GM12878 (cell line): ENCODE results near the gene COL2A1. TPM values are rescaled to one million over a fixed set of nuclear protein-coding genes. Genes with fewer than 3 reads are reported as not detected.

Experiments used
- ATAC-seq: fragments of 200-7000 bp; cut with Tn5 transposase; 3 replicates; pipeline ENCODE4 v1.9.1; 2020; ENCODE audit warnings: mild to moderate bottlenecking, moderate library complexity
- BruUV-seq: library from RNA; stranded (reverse); fragments of 400-500 nt; replicated peaks from 2 replicates; lab custom pipeline; 2021; lab: Mats Ljungman, UMichigan
- CTCF ChIA-PET: fragments of 300-600 bp; sonication (Branson Sonifier 250); formaldehyde crosslinking; extraction: SDS; loops from one replicate; lab custom pipeline; 2021; ENCODE audit warnings: inconsistent platforms; lab: Yijun Ruan, JAX
- POLR2A ChIA-PET: fragments of 350-600 bp; formaldehyde crosslinking; extraction: SDS; loops from one replicate; lab custom pipeline; 2021; ENCODE audit warnings: inconsistent platforms; lab: Charles Lee
- RAD21 ChIA-PET: fragments of 300-600 bp; sonication (Branson Sonifier 250); formaldehyde crosslinking; loops from one replicate; lab custom pipeline; 2023; ENCODE audit warnings: antibody characterized with exemption; ENCODE audit not compliant: unreplicated experiment; lab: Charles Lee
- SMC1A ChIA-PET: fragments of 300-600 bp; sonication (Branson Sonifier 250); formaldehyde crosslinking; loops from one replicate; lab custom pipeline; 2023; ENCODE audit not compliant: unreplicated experiment, uncharacterized antibody; lab: Charles Lee
- DNase-seq: peaks from one replicate; pipeline ENCODE4 v3.0.0-alpha.2; 2011; ENCODE audit warnings: low read depth, low spot score
- FAIRE-seq: peaks from 3 replicates; lab custom pipeline; 2011; peaks lifted over from hg19 to GRCh38; lab: Jason Lieb, UNC
- H2AFZ ChIP-seq: 2 replicates; pipeline ENCODE4 v1.6.0; 2011; ENCODE audit warnings: low read depth, low read length, control low read depth; ENCODE audit not compliant: control insufficient read depth
- H3K27ac ChIP-seq: 2 replicates; pipeline ENCODE4 v1.5.1; 2011; ENCODE audit warnings: control low read depth; ENCODE audit not compliant: control insufficient read depth, insufficient read depth
- H3K27me3 ChIP-seq, 2 experiments: replicated peaks in 1 of 2; 2 replicates each; pipeline versions ENCODE4 v1.6.0 to v1.6.1; 2011; ENCODE audit warnings: low read length in 1 of 2; ENCODE audit not compliant: control insufficient read depth in 2 of 2, insufficient read depth in 2 of 2
- H3K36me3 ChIP-seq, 2 experiments: 2 replicates each; pipeline ENCODE4 v1.5.1; 2011; ENCODE audit warnings: low read length in 1 of 2; ENCODE audit not compliant: control insufficient read depth in 2 of 2, insufficient read depth in 2 of 2
- H3K4me1 ChIP-seq: 2 replicates; pipeline ENCODE4 v1.6.1; 2011; ENCODE audit warnings: mild to moderate bottlenecking, low read length, moderate library complexity, mixed read lengths; ENCODE audit not compliant: control insufficient read depth, insufficient read depth
- H3K4me2 ChIP-seq: 2 replicates; pipeline ENCODE4 v1.6.0; 2011; ENCODE audit warnings: control low read depth; ENCODE audit not compliant: control insufficient read depth, insufficient read depth
- H3K4me3 ChIP-seq: fragments of 200-600 bp; sonication (generic); 2 replicates; pipeline ENCODE4 v1.5.1; 2016
- H3K79me2 ChIP-seq: 2 replicates; pipeline ENCODE4 v1.6.0; 2011; ENCODE audit warnings: low read length; ENCODE audit not compliant: control insufficient read depth, insufficient read depth
- H3K9ac ChIP-seq: 2 replicates; pipeline ENCODE4 v1.8.0; 2011; ENCODE audit warnings: low read length, control low read depth, mixed read lengths; ENCODE audit not compliant: control insufficient read depth, insufficient read depth
- H3K9me3 ChIP-seq: replicated peaks from 3 replicates; pipeline ENCODE4 v1.5.1; 2011; ENCODE audit warnings: mild to moderate bottlenecking, low read length; ENCODE audit not compliant: control insufficient read depth, insufficient read depth
- H4K20me1 ChIP-seq: 2 replicates; pipeline ENCODE4 v1.6.0; 2011; ENCODE audit not compliant: control insufficient read depth, insufficient read depth
- ASH2L ChIP-seq: fragments of 300-600, 200-600 bp; sonication (generic); IDR thresholded peaks from 2 replicates; pipeline ENCODE4 v1.6.1; 2017; ENCODE audit warnings: low read depth, mild to moderate bottlenecking, borderline replicate concordance
- ATF7 ChIP-seq: fragments of 450-650 bp; IDR thresholded peaks from 2 replicates; pipeline ENCODE4 v1.6.1; 2016; ENCODE audit warnings: low read depth, mild to moderate bottlenecking
- CHD1 ChIP-seq: IDR thresholded peaks from 2 replicates; pipeline ENCODE4 v1.6.1; 2012; ENCODE audit warnings: low read depth, low read length, improper control_type of control experiment
- MEF2B ChIP-seq: fragments of 450-650 bp; IDR thresholded peaks from 2 replicates; pipeline ENCODE4 v1.6.1; 2018; ENCODE audit warnings: mild to moderate bottlenecking, moderate library complexity; ENCODE audit not compliant: partially characterized antibody, poor library complexity, severe bottlenecking
- MTA2 ChIP-seq: fragments of 450-650 bp; IDR thresholded peaks from 2 replicates; pipeline ENCODE4 v1.6.1; 2016; ENCODE audit warnings: low read depth, mild to moderate bottlenecking, moderate library complexity
- MYB ChIP-seq: fragments of 150-350 bp; IDR thresholded peaks from 2 replicates; pipeline ENCODE4 v1.6.1; 2014; ENCODE audit warnings: mild to moderate bottlenecking, low read depth, low read length, borderline replicate concordance
- NFIC ChIP-seq: IDR thresholded peaks from 2 replicates; pipeline ENCODE4 v1.6.1; 2012; ENCODE audit warnings: low read depth, mild to moderate bottlenecking, inconsistent platforms, low read length, moderate library complexity
- NR2F1 ChIP-seq: fragments of 450-650 bp; conservative IDR thresholded peaks from 2 replicates; pipeline ENCODE4 v1.6.1; 2017; ENCODE audit warnings: mild to moderate bottlenecking
- RUNX3 ChIP-seq: IDR thresholded peaks from 2 replicates; pipeline ENCODE4 v1.6.1; 2012; ENCODE audit warnings: low read length, inconsistent platforms
- SIN3A ChIP-seq: IDR thresholded peaks from 2 replicates; pipeline ENCODE4 v1.6.1; 2012; ENCODE audit warnings: low read depth, low read length, improper control_type of control experiment
- SMAD1 ChIP-seq: fragments of 450-650 bp; IDR thresholded peaks from 2 replicates; pipeline ENCODE4 v1.6.1; 2018; ENCODE audit warnings: mild to moderate bottlenecking, low read depth; ENCODE audit not compliant: partially characterized antibody
- ZNF217 ChIP-seq: fragments of 450-650 bp; IDR thresholded peaks from 2 replicates; pipeline ENCODE4 v1.6.1; 2017; ENCODE audit warnings: antibody characterized with exemption, mild to moderate bottlenecking
- ZNF592 ChIP-seq: fragments of 450-650 bp; IDR thresholded peaks from 2 replicates; pipeline ENCODE4 v1.6.1; 2017; ENCODE audit warnings: mild to moderate bottlenecking, moderate library complexity
- ZZZ3 ChIP-seq: IDR thresholded peaks from 2 replicates; pipeline ENCODE4 v1.6.1; 2011; ENCODE audit warnings: low read depth; ENCODE audit not compliant: control insufficient read depth, insufficient read length
- WGBS: methylation state at CpG from one replicate; pipeline ENCODE4 v1.1.6; 2016; ENCODE audit warnings: low lambda C conversion rate; ENCODE audit not compliant: insufficient replicate concordance, insufficient coverage; ENCODE audit errors: missing lambda C conversion rate; 5-methylcytosine and 5-hydroxymethylcytosine counted together
- in situ Hi-C: fragments of 300-500 bp; cut with MboI; formaldehyde crosslinking; loops from 9 replicates; pipeline ENCODE4 v1.14.3; 2018; ENCODE audit warnings: mixed read lengths
- intact Hi-C: fragments of 100-400 bp; cut with micrococcal nuclease; formaldehyde crosslinking; loops from one replicate; pipeline ENCODE4 v1.14.2; 2022; ENCODE audit not compliant: unreplicated experiment
- polyA plus RNA-seq, 11 experiments: library from polyadenylated mRNA; depleted of rRNA in 4 of 11; unstranded in 6 of 11; stranded (reverse) in 5 of 11; fragments of >200 nt; fragmentation: Nextera tagmentation in 4 of 11; fragmentation: Illumina TruSeq in 1 of 11; extraction: Ambion mirVana in 4 of 11; extraction: Trizol in 1 of 11; gene quantifications; 1 replicate in 1 of 11; 2 replicates in 10 of 11; pipeline versions ENCODE4 v1.2.1 to v1.2.3, GENCODE V29; 2011 to 2016; ENCODE audit warnings: inconsistent platforms in 2 of 11, missing spikeins in 2 of 11, low read depth in 1 of 11
- total RNA-seq, 4 experiments: library from RNA; depleted of rRNA in 3 of 4; stranded (reverse); fragments of >200 nt in 3 of 4; fragmentation: Illumina TruSeq in 1 of 4; extraction: Trizol in 1 of 4; gene quantifications; 2 replicates each; pipeline versions ENCODE4 v1.2.1 to v1.2.3, GENCODE V29; 2013 to 2021
- TF ChIP-seq, protein P1 (sequence below): fragments of 450-650 bp; IDR thresholded peaks from 2 replicates; pipeline ENCODE4 v1.6.1; 2017; ENCODE audit warnings: mild to moderate bottlenecking, low read depth, inconsistent platforms; ENCODE audit not compliant: poor library complexity, severe bottlenecking
- TF ChIP-seq, protein P2 (sequence below): IDR thresholded peaks from 2 replicates; pipeline ENCODE4 v1.6.1; 2012; ENCODE audit warnings: low read depth, low read length, improper control_type of control experiment

COL2A1 gene
- total and polyA plus RNA-seq, 10 of the 15 experiments (the other 5 are each of a cell fraction or from before 2014, with no cell fraction given) = 0.06 to 0.67 (median 0.19) TPM; not detected in 1

DNA sequence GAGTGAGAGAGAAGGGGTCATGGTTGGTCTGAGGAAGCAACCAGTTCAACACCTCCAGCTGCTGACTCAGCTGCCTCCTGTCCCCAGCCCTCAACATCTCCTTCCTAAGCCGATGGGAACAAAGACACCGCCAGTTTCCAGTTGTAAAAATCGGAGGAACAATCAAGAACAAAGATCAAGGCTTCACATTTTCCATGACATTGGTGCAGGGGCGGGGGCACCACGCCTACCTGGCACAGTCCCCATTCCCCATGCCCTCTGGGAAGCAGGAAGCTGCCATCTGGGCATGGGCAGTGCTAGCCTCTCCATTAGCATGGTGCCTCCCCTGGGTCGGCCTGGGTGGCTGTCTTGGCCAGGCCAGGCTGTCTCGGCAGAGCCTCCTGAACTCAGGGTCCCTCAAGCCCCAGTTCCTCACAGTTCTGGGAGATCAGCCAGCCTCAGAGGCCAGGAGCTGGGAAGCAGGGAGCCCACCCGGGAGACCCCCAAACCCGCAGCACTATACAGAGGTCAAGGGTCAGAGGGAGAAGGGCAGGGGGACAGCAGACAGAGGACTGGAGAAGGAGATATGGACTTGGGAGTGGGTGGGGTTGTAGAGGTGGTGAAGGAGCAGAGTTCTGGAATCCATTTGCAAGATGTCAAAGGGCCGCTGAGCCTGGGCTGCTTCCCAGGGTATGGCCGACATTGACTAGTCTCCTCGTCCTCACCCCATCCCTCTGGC lies 60.5 kb downstream of the COL2A1 start:
- in situ Hi-C loops (no loop called here), intact Hi-C loops (no loop called here)
- Histone ChIP-seq H3K79me2 (no peaks in the 10 kb centered on the region), H3K4me1 (no peaks in the 10 kb centered on the region), H3K36me3 (no peaks in the 10 kb centered on the region), H3K27me3 (no peaks in the 10 kb centered on the region; a peak in 2 of 4 replicates), H3K4me3 (no peak overlapping the region), H3K4me2 (no peak overlapping the region), H4K20me1 (no peaks in the 10 kb centered on the region), H3K9me3 (no peaks in the 10 kb centered on the region), H2AFZ (no peak overlapping the region), H3K9ac (no peak overlapping the region), H3K27ac (no peak overlapping the region)
- POLR2A ChIA-PET = no interaction called here
- RAD21 ChIA-PET = no interaction called here
- 33% methylated on average over 12 of the region's 12 CpGs for WGBS
- DNase-seq (no peak), ATAC-seq (no peak), FAIRE-seq (no peak)
- CTCF ChIA-PET = interaction anchor here (0.9 to 1.0 kb wide), 2 partner anchors 10 to 50 kb away, joined by 3 read pairs; no protein-coding TSS in a partner anchor
- no TSS peak for BruUV-seq
- SMC1A ChIA-PET = no interaction called here
- TF ChIP-seq SIN3A (no peak), ZNF217 (no peak), MEF2B (no peak), MYB (no peak), NR2F1 (no peak), NFIC (no peak), SMAD1 (no peak), ATF7 (no peak), ASH2L (no peak), MTA2 (no peak), CHD1 (no peak), ZZZ3 (no peak), RUNX3 (no peak), ZNF592 (no peak)
- TF ChIP-seq, protein P1, sequence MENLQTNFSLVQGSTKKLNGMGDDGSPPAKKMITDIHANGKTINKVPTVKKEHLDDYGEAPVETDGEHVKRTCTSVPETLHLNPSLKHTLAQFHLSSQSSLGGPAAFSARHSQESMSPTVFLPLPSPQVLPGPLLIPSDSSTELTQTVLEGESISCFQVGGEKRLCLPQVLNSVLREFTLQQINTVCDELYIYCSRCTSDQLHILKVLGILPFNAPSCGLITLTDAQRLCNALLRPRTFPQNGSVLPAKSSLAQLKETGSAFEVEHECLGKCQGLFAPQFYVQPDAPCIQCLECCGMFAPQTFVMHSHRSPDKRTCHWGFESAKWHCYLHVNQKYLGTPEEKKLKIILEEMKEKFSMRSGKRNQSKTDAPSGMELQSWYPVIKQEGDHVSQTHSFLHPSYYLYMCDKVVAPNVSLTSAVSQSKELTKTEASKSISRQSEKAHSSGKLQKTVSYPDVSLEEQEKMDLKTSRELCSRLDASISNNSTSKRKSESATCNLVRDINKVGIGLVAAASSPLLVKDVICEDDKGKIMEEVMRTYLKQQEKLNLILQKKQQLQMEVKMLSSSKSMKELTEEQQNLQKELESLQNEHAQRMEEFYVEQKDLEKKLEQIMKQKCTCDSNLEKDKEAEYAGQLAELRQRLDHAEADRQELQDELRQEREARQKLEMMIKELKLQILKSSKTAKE = no peak
- TF ChIP-seq, protein P2, sequence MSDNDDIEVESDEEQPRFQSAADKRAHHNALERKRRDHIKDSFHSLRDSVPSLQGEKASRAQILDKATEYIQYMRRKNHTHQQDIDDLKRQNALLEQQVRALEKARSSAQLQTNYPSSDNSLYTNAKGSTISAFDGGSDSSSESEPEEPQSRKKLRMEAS = no peak
